H1 (cell line): ENCODE measurements around the gene NODAL. TPM values are rescaled to one million over a fixed set of nuclear protein-coding genes. Genes with fewer than 3 reads are reported as not detected.
A peak's percentile ranks its signal among the peaks of the same experiment; 100 is the strongest.

Source experiments
- CTCF ChIA-PET: fragments of 300-600 bp; sonication (Branson Sonifier 250); formaldehyde crosslinking; loops from one replicate; lab custom pipeline; 2021; ENCODE audit not compliant: partially characterized antibody; lab: Charles Lee
- POLR2A ChIA-PET: fragments of 300-600 bp; sonication (Branson Sonifier 250); formaldehyde crosslinking; loops from one replicate; lab custom pipeline; 2021; ENCODE audit warnings: inconsistent platforms; ENCODE audit not compliant: partially characterized antibody; lab: Charles Lee
- DNase-seq, 2 experiments: peaks; one replicate each; pipeline versions ENCODE4 v3.0.0 to v3.0.0-alpha.2; 2010 to 2022; ENCODE audit warnings: low spot score in 2 of 2, low read depth in 1 of 2, mixed read lengths in 1 of 2
- FAIRE-seq: peaks from 2 replicates; lab custom pipeline; 2011; peaks lifted over from hg19 to GRCh38; lab: Jason Lieb, UNC
- H2AFZ ChIP-seq: 2 replicates; pipeline ENCODE4 v1.8.1; 2012; ENCODE audit warnings: low read length, inconsistent platforms
- H2AK5ac ChIP-seq: 2 replicates; pipeline ENCODE4 v1.6.1; 2013; ENCODE audit warnings: low read depth, low read length
- H2BK120ac ChIP-seq: replicated peaks from 2 replicates; pipeline ENCODE3; 2013; ENCODE audit warnings: low read depth, low read length, inconsistent platforms
- H2BK12ac ChIP-seq: 2 replicates; pipeline ENCODE4 v1.6.1; 2013; ENCODE audit warnings: low read depth, low read length
- H2BK15ac ChIP-seq: 2 replicates; pipeline ENCODE4 v1.6.1; 2013; ENCODE audit warnings: low read length
- H2BK20ac ChIP-seq: 2 replicates; pipeline ENCODE4 v1.6.1; 2013; ENCODE audit warnings: low read length
- H2BK5ac ChIP-seq: 2 replicates; pipeline ENCODE4 v1.6.1; 2013; ENCODE audit warnings: low read depth, low read length
- H3K14ac ChIP-seq: 2 replicates; pipeline ENCODE4 v1.6.1; 2013; ENCODE audit warnings: inconsistent platforms; ENCODE audit not compliant: insufficient read length
- H3K18ac ChIP-seq: 2 replicates; pipeline ENCODE4 v1.6.1; 2013; ENCODE audit warnings: low read length; ENCODE audit errors: extremely low read depth
- H3K23ac ChIP-seq: 2 replicates; pipeline ENCODE4 v1.6.1; 2013; ENCODE audit warnings: inconsistent platforms; ENCODE audit not compliant: insufficient read length
- H3K23me2 ChIP-seq: 2 replicates; pipeline ENCODE4 v1.6.1; 2013; ENCODE audit warnings: low read depth, low read length
- H3K27ac ChIP-seq: 2 replicates; pipeline ENCODE4 v1.6.1; 2011; ENCODE audit warnings: low read depth, low read length, inconsistent platforms
- H3K27me3 ChIP-seq, 4 experiments: replicated peaks in 1 of 4; 1 replicate in 1 of 4; 2 replicates in 3 of 4; pipeline versions ENCODE4 v1.6.1 to v1.8.1; 2011 to 2013; ENCODE audit warnings: low read length in 3 of 4, mild to moderate bottlenecking in 3 of 4, inconsistent platforms in 2 of 4, mixed read lengths in 2 of 4, moderate library complexity in 1 of 4; ENCODE audit not compliant: control insufficient read depth in 3 of 4, insufficient read depth in 3 of 4; ENCODE audit errors: extremely low read depth in 1 of 4
- H3K36me3 ChIP-seq, 4 experiments: 2 replicates each; pipeline versions ENCODE4 v1.6.1 to v1.8.1; 2011 to 2013; ENCODE audit warnings: mild to moderate bottlenecking in 4 of 4, low read length in 3 of 4, moderate library complexity in 2 of 4, control low read depth in 1 of 4, inconsistent platforms in 1 of 4; ENCODE audit not compliant: insufficient read depth in 4 of 4, control insufficient read depth in 2 of 4
- H3K4ac ChIP-seq: replicated peaks from 2 replicates; pipeline ENCODE3; 2013; ENCODE audit warnings: low read length, low read depth, mixed read lengths, inconsistent platforms; ENCODE audit not compliant: insufficient read length
- H3K4me1 ChIP-seq, 4 experiments: replicated peaks in 1 of 4; 1 replicate in 1 of 4; 2 replicates in 3 of 4; pipeline versions ENCODE4 v1.6.1 to v1.8.1; 2011 to 2013; ENCODE audit warnings: low read length in 3 of 4, inconsistent platforms in 2 of 4, mixed read lengths in 1 of 4; ENCODE audit not compliant: insufficient read depth in 4 of 4, control insufficient read depth in 3 of 4
- H3K4me2 ChIP-seq, 2 experiments: 2 replicates each; pipeline versions ENCODE4 v1.6.1 to v1.8.1; 2011 to 2013; ENCODE audit warnings: low read depth in 2 of 2, low read length in 2 of 2, control low read depth in 1 of 2, inconsistent platforms in 1 of 2, mild to moderate bottlenecking in 1 of 2; ENCODE audit not compliant: insufficient read depth in 1 of 2
- H3K4me3 ChIP-seq, 4 experiments: fragments of 200-600, 300-600 bp in 1 of 4; sonication (generic), shearing (Covaris generic), sonication (Bioruptor Twin) in 1 of 4; 2 replicates each; pipeline versions ENCODE4 v1.5.1 to v1.8.1; 2011 to 2016; ENCODE audit warnings: low read length in 4 of 4, low read depth in 3 of 4, control low read depth in 2 of 4, inconsistent platforms in 2 of 4, mild to moderate bottlenecking in 2 of 4, mixed read lengths in 1 of 4, moderate library complexity in 1 of 4; ENCODE audit not compliant: insufficient read depth in 2 of 4; ENCODE audit errors: extremely low read depth in 1 of 4
- H3K56ac ChIP-seq: replicated peaks from 2 replicates; pipeline ENCODE3; 2013; ENCODE audit warnings: low read depth, mild to moderate bottlenecking, mixed read lengths, low read length, inconsistent platforms; ENCODE audit not compliant: insufficient read length
- H3K79me1 ChIP-seq: 2 replicates; pipeline ENCODE4 v1.6.1; 2013; ENCODE audit warnings: low read depth, low read length, control low read depth
- H3K79me2 ChIP-seq, 2 experiments: 2 replicates each; pipeline versions ENCODE4 v1.6.1 to v1.8.1; 2012 to 2013; ENCODE audit warnings: low read length in 2 of 2, mild to moderate bottlenecking in 2 of 2, inconsistent platforms in 1 of 2; ENCODE audit not compliant: insufficient read depth in 2 of 2, control insufficient read depth in 1 of 2
- H3K9ac ChIP-seq, 4 experiments: replicated peaks in 1 of 4; 1 replicate in 1 of 4; 2 replicates in 3 of 4; pipeline versions ENCODE4 v1.6.1 to v1.8.1; 2011 to 2013; ENCODE audit warnings: low read depth in 3 of 4, low read length in 3 of 4, control low read depth in 2 of 4, mild to moderate bottlenecking in 2 of 4, moderate library complexity in 2 of 4, inconsistent platforms in 1 of 4; ENCODE audit errors: extremely low read depth in 1 of 4
- H3K9me3 ChIP-seq, 2 experiments: 2 replicates each; pipeline versions ENCODE4 v1.6.1 to v1.8.1; 2012 to 2013; ENCODE audit warnings: mild to moderate bottlenecking in 2 of 2, moderate library complexity in 2 of 2, control low read depth in 1 of 2, inconsistent platforms in 1 of 2, low read depth in 1 of 2, low read length in 1 of 2, mixed read lengths in 1 of 2; ENCODE audit not compliant: insufficient read depth in 2 of 2
- H4K20me1 ChIP-seq, 2 experiments: replicated peaks in 1 of 2; 2 replicates each; pipeline versions ENCODE3 to v1.8.1; 2011 to 2013; ENCODE audit warnings: inconsistent platforms in 2 of 2, low read length in 2 of 2, mild to moderate bottlenecking in 1 of 2; ENCODE audit not compliant: insufficient read depth in 2 of 2, control insufficient read depth in 1 of 2
- H4K5ac ChIP-seq: 2 replicates; pipeline ENCODE4 v1.6.1; 2013; ENCODE audit warnings: low read length, low read depth, mixed read lengths, inconsistent platforms; ENCODE audit not compliant: insufficient read length
- H4K8ac ChIP-seq: 2 replicates; pipeline ENCODE4 v1.8.0; 2013; ENCODE audit warnings: mild to moderate bottlenecking, moderate library complexity, low read length, inconsistent platforms; ENCODE audit not compliant: insufficient read depth; ENCODE audit errors: extremely low read depth
- H4K91ac ChIP-seq: replicated peaks from 2 replicates; pipeline ENCODE3; 2013; ENCODE audit warnings: low read length, mixed read lengths, inconsistent platforms; ENCODE audit not compliant: insufficient read length
- CBX5 ChIP-seq: fragments of 300-800, 300-1000 bp; sonication (generic); IDR thresholded peaks from 2 replicates; pipeline ENCODE4 v1.7.1; 2016; ENCODE audit warnings: antibody characterized with exemption, low read length, low read depth
- CBX8 ChIP-seq: fragments of 300-800, 300-1000 bp; sonication (generic); IDR thresholded peaks from 2 replicates; pipeline ENCODE4 v1.7.1; 2016; ENCODE audit warnings: low read depth, low read length, borderline replicate concordance
- EP300 ChIP-seq, 2 experiments: IDR thresholded peaks; 1 replicate in 1 of 2; 2 replicates in 1 of 2; pipeline ENCODE4 v1.6.1; 2011 to 2012; ENCODE audit warnings: low read depth in 2 of 2, low read length in 2 of 2, mild to moderate bottlenecking in 2 of 2, borderline replicate concordance in 1 of 2, inconsistent platforms in 1 of 2, moderate library complexity in 1 of 2
- GABPA ChIP-seq: IDR thresholded peaks from 2 replicates; pipeline ENCODE4 v1.6.1; 2011; ENCODE audit warnings: mild to moderate bottlenecking, low read length, moderate library complexity, borderline replicate concordance; ENCODE audit not compliant: insufficient read depth
- JUND ChIP-seq: IDR thresholded peaks from 2 replicates; pipeline ENCODE4 v1.6.1; 2011; ENCODE audit warnings: mild to moderate bottlenecking, improper control_type of control experiment, low read length
- POU5F1 ChIP-seq: IDR thresholded peaks from 2 replicates; pipeline ENCODE4 v1.6.1; 2011; ENCODE audit warnings: low read depth, mild to moderate bottlenecking, low read length, moderate library complexity
- RBBP5 ChIP-seq: IDR thresholded peaks from 2 replicates; pipeline ENCODE4 v1.7.1; 2012; ENCODE audit warnings: low read depth, mild to moderate bottlenecking, inconsistent platforms, low read length, moderate library complexity, borderline replicate concordance
- RXRA ChIP-seq: IDR thresholded peaks from 2 replicates; pipeline ENCODE4 v1.6.1; 2011; ENCODE audit warnings: low read depth, mild to moderate bottlenecking, low read length, moderate library complexity; ENCODE audit not compliant: insufficient read depth
- SIRT6 ChIP-seq: IDR thresholded peaks from one replicate; pipeline ENCODE4 v1.7.1; 2012; ENCODE audit warnings: low read length, inconsistent platforms
- TEAD4 ChIP-seq: IDR thresholded peaks from 2 replicates; pipeline ENCODE4 v1.6.1; 2012; ENCODE audit warnings: low read depth, low read length, inconsistent platforms, mixed read lengths
- whole genome bisulfite sequencing, 2 experiments: shearing (Covaris generic) in 1 of 2; methylation state at CpG; one replicate each; pipeline versions ENCODE4 v1.1.6 to v1.1.7; 2013 to 2015; ENCODE audit warnings: low lambda C conversion rate in 2 of 2, mixed read lengths in 2 of 2, inconsistent platforms in 1 of 2, low coverage in 1 of 2, missing lambda C conversion rate in 1 of 2; ENCODE audit not compliant: insufficient replicate concordance in 2 of 2, insufficient coverage in 1 of 2, insufficient read length in 1 of 2; ENCODE audit errors: extremely low coverage in 1 of 2, missing lambda C conversion rate in 1 of 2; 5-methylcytosine and 5-hydroxymethylcytosine counted together
- polyA plus RNA-seq, 7 experiments: library from polyadenylated mRNA; depleted of rRNA in 3 of 7; stranded (reverse) in 5 of 7; unstranded in 2 of 7; fragments of >200 nt in 5 of 7; fragments of 200-250 nt in 2 of 7; gene quantifications; 1 replicate in 5 of 7; 2 replicates in 1 of 7; 4 replicates in 1 of 7; pipeline versions ENCODE4 v1.2.1 to v1.2.3, GENCODE V29; 2011 to 2013; ENCODE audit warnings: missing spikeins in 2 of 7, mixed read lengths in 2 of 7
- total RNA-seq: library from RNA; stranded (reverse); fragmentation: NEBNext Ultra II Directional; extraction: Animal tissue kit (Norgen Biotek cat#: 25700); gene quantifications from 2 replicates; pipeline ENCODE4 v1.2.1, GENCODE V29; 2021

Gene NODAL
- total and polyA plus RNA-seq, 2 of the 8 experiments (the other 6 are each of a cell fraction or from before 2014, with no cell fraction given), result 2.0 to 7.3 TPM

- Histone ChIP-seq H4K91ac (no peak overlapping the region), H3K56ac (no peak overlapping the region), H3K27ac (no peak overlapping the region), H4K20me1 (peaks cover 0 to 7% of the 10 kb centered on the region in 2 experiments), H3K4me1 (peaks cover 9 to 22% (median 18%) of the 10 kb centered on the region in 4 experiments), H4K8ac (no peak overlapping the region), H2BK12ac (peak overlapping the region; percentile 81; the same call in 1 of the 2 replicates), H2BK15ac (no peak overlapping the region), H2BK20ac (no peak overlapping the region), H3K23ac (no peak overlapping the region), H3K9ac (no peak overlapping the region), H3K9me3 (no peaks in the 10 kb centered on the region), H3K18ac (peak overlapping the region; percentile 25; the same call in 1 of the 2 replicates), H2BK120ac (no peak overlapping the region), H3K79me2 (peaks cover 0 to 25% of the 10 kb centered on the region in 2 experiments; a peak in 3 of 4 replicates), H2AK5ac (peak overlapping the region; percentile 46; the same call in 1 of the 2 replicates), H3K27me3 (peaks cover 0 to 6% (median 2%) of the 10 kb centered on the region in 4 experiments; a peak in 3 of 7 replicates), H3K79me1 (peaks cover 4% of the 10 kb centered on the region), H3K36me3 (no peaks in the 10 kb centered on the region), H3K14ac (no peak overlapping the region), H2AFZ (no peak overlapping the region), H2BK5ac (0 out of 2 replicates have a peak overlapping the region, but pooled peaks have one; percentile 60), H4K5ac (no peak overlapping the region), H3K4me3 (peak overlapping the region; percentile 64 to 84 (median 70); a peak in 7 of 8 replicates), H3K23me2 (peaks cover 17% of the 10 kb centered on the region; the same call in 1 of the 2 replicates), H3K4ac (no peak overlapping the region), H3K4me2 (peak overlapping the region; percentile 72 to 94)
- POLR2A ChIA-PET, result interaction anchor here (0.6 to 2.0 kb wide), 6 partner anchors 9 to 114 kb away, joined by 3 to 7 read pairs (median 4); no protein-coding TSS in a partner anchor
- peak in 1 of 2 experiments; percentile 49 for DNase-seq
- FAIRE-seq, result no peak
- CTCF ChIA-PET, result interaction anchor here (1.0 to 43.0 kb wide), 12 partner anchors 9 to 92 kb away, joined by 3 to 908 read pairs (median 6); no protein-coding TSS in a partner anchor
- 77% methylated on average over 7 of the region's 8 CpGs; no CpG with 5 or more reads in 1 of the 2 experiments for WGBS, 2 experiments
- TF ChIP-seq EP300 (IDR thresholded peaks at IDR 0.05; ENCODE audit: borderline replicate concordance in 1 of 2, low read depth in 2 of 2, low read length in 2 of 2) (no peak), GABPA (no peak), POU5F1 (no peak), TEAD4 (no peak), CBX8 (no peak), RXRA (no peak), SIRT6 (no peak), CBX5 (no peak), RBBP5 (no peak), JUND (no peak)
Observed at GRCh38 chr10:70479626-70480238, 38.3 kb upstream of the NODAL start.
